Parathyroid adenoma (tissue), 2 donors: ENCODE data around the gene SALL2.
A peak's percentile ranks its signal among the peaks of the same experiment; 100 is the strongest.

ENCODE experiments used
- H2AFZ ChIP-seq: fragments of 300-600 bp; sonication (generic); one replicate; pipeline ENCODE4 v1.7.0; 2017; ENCODE audit warnings: antibody characterized with exemption, mild to moderate bottlenecking
- H3K27ac ChIP-seq: fragments of 300-600 bp; sonication (generic); one replicate; pipeline ENCODE4 v1.7.0; 2017
- H3K27me3 ChIP-seq: fragments of 300-600 bp; sonication (generic); one replicate; pipeline ENCODE4 v1.7.0; 2017; ENCODE audit warnings: low read length; ENCODE audit not compliant: control insufficient read depth, insufficient read depth
- H3K36me3 ChIP-seq: fragments of 300-600 bp; sonication (generic); one replicate; pipeline ENCODE4 v1.7.0; 2017; ENCODE audit warnings: low read length; ENCODE audit not compliant: control insufficient read depth, insufficient read depth
- H3K4me1 ChIP-seq: fragments of 300-600 bp; sonication (generic); one replicate; pipeline ENCODE4 v1.7.0; 2017; ENCODE audit warnings: control low read depth
- H3K4me2 ChIP-seq: fragments of 300-600 bp; sonication (generic); one replicate; pipeline ENCODE4 v1.7.0; 2017; ENCODE audit warnings: low read length
- H3K4me3 ChIP-seq: fragments of 300-600 bp; sonication (generic); one replicate; pipeline ENCODE4 v1.7.0; 2017; ENCODE audit warnings: low read depth, low read length
- H3K79me2 ChIP-seq: fragments of 300-600 bp; sonication (generic); one replicate; pipeline ENCODE4 v1.7.0; 2017; ENCODE audit warnings: control low read depth
- H3K9ac ChIP-seq: fragments of 300-600 bp; sonication (generic); one replicate; pipeline ENCODE4 v1.7.0; 2017; ENCODE audit warnings: mild to moderate bottlenecking
- H3K9me3 ChIP-seq: fragments of 300-600 bp; sonication (generic); one replicate; pipeline ENCODE4 v1.7.0; 2017; ENCODE audit warnings: low read length; ENCODE audit not compliant: control insufficient read depth
- TF ChIP-seq, protein P1 (sequence below): fragments of 300-600 bp; sonication (generic); IDR thresholded peaks from one replicate; pipeline ENCODE4 v1.7.0; 2017; ENCODE audit warnings: antibody characterized with exemption, mild to moderate bottlenecking
- donor health status: primary hyperparathyroidism.

SALL2 gene

DNA sequence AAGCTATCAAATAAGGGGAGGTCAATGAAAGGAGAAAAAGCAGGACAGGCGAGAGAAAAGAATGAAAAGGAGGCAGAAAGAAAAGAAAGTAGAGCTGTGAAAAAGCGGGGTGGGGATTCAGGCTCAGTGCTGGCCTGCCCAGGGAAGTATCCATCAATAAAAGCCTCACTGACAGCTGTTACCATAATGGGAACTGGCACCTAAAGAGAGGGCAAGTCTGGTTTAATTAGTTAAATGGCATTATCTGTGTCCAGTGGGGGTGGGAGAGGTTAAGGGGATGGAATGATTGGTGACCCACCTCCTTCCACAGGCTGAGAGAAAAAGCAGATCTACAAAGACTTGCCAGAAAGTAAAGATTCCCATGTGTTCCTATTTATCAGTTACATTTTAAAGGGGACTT is 7.4 kb downstream of the SALL2 start:
- Histone ChIP-seq H3K27ac (no peak overlapping the region), H3K4me2 (no peak overlapping the region), H3K9me3 (no peaks in the 10 kb centered on the region), H3K4me3 (no peak overlapping the region), H3K79me2 (no peaks in the 10 kb centered on the region), H2AFZ (no peak overlapping the region), H3K36me3 (no peaks in the 10 kb centered on the region), H3K27me3 (no peaks in the 10 kb centered on the region), H3K4me1 (no peaks in the 10 kb centered on the region), H3K9ac (no peak overlapping the region)
- TF ChIP-seq, protein P1, sequence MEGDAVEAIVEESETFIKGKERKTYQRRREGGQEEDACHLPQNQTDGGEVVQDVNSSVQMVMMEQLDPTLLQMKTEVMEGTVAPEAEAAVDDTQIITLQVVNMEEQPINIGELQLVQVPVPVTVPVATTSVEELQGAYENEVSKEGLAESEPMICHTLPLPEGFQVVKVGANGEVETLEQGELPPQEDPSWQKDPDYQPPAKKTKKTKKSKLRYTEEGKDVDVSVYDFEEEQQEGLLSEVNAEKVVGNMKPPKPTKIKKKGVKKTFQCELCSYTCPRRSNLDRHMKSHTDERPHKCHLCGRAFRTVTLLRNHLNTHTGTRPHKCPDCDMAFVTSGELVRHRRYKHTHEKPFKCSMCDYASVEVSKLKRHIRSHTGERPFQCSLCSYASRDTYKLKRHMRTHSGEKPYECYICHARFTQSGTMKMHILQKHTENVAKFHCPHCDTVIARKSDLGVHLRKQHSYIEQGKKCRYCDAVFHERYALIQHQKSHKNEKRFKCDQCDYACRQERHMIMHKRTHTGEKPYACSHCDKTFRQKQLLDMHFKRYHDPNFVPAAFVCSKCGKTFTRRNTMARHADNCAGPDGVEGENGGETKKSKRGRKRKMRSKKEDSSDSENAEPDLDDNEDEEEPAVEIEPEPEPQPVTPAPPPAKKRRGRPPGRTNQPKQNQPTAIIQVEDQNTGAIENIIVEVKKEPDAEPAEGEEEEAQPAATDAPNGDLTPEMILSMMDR: no peak

DNA sequence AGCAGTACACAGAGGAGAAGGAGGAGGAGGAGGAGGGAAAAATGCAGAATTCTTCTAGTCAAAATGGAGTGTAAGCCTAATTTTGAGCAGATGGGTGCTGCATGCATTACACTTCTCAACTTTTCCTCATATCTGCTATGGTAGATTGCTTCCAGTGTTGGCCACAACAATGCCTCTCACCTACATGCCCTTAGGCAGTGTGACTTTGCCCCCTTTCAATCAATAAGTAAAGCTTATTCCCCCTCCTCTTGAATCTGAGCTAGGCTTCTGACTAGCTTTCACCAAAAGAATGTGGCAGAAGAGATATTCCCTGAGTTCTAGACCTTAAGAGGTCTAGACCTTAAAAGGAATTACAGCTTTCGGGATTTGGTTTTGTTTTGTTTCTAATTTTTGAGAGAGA is 11.8 kb downstream of the SALL2 start:
- no peaks in the 10 kb centered on the region for H3K9me3 ChIP-seq
- H3K79me2 ChIP-seq: peaks cover 8% of the 10 kb centered on the region
- H3K27me3 ChIP-seq: no peaks in the 10 kb centered on the region
- peak overlapping the region; percentile 16 for H2AFZ ChIP-seq
- H3K4me3 ChIP-seq: no peak overlapping the region
- H3K36me3 ChIP-seq: no peaks in the 10 kb centered on the region
- TF ChIP-seq, protein P1: no peak
- H3K4me2 ChIP-seq: no peak overlapping the region
- H3K27ac ChIP-seq: no peak overlapping the region
- no peak overlapping the region for H3K9ac ChIP-seq
- H3K4me1 ChIP-seq: peaks cover 4% of the 10 kb centered on the region

DNA sequence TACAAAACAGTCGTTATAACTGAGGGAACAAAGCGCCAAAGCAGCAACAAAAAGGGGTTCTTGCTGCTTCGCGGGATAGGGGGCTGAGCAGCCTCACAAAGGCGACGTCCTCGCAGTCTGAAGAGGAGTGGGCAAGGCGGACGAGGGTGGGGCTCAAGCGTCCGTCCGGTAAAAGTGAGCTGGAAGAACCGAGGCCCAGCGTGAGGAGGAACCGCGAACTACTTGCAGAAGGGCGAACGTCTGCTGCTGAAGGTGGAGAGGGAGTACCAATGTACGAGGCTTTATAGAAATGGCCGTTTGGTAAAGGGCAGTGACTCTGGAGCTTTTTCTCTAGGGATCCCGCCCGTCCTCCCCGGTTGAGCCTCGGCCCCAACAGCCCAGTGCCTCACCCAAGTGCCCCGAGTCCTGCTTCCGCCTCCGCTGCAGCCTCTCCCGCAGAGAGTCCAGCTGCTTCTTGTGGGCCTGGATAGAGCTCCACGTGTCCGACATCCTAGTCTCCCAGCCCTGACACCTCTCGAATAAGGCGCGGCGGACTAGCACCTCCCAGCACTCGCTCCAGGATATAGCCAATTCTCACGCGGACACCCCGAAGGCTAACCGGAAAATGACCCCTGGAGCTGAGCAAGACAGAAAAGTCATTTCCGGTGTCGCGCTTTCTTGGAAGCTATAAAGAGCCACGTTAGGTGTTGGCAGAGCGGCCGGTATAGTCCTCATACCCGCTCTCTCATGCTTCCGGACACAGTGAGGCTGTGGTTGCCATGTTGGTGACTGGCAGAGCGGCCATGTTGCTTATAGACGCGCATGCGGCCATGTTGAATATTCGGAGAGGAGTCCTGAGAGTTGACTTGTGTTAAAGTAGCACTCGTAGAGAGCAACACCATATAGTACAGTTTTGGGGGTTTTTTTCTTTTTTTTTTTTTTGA is 15.2 kb downstream of the SALL2 start, which contains the start of gene METTL3:
Gene METTL3 (minus strand): TSS at position 606 of the 923 bp plus-strand sequence. CDS start 117 bp downstream, at position 489.
- H3K9me3 ChIP-seq: no peaks in the 10 kb centered on the region
- no peaks in the 10 kb centered on the region for H3K36me3 ChIP-seq
- peak within 1 kb of the TSS; percentile 79 for H2AFZ ChIP-seq
- H3K4me1 ChIP-seq: peaks cover 4% of the 10 kb centered on the region
- peak within 1 kb of the TSS; percentile 78 for H3K4me3 ChIP-seq
- H3K4me2 ChIP-seq: peak within 1 kb of the TSS; percentile 65
- no peaks in the 10 kb centered on the region for H3K27me3 ChIP-seq
- peak within 1 kb of the TSS; percentile 69 for H3K27ac ChIP-seq
- TF ChIP-seq, protein P1: no peak
- H3K9ac ChIP-seq: peak within 1 kb of the TSS; percentile 57
- peaks cover 32% of the 10 kb centered on the region for H3K79me2 ChIP-seq

DNA sequence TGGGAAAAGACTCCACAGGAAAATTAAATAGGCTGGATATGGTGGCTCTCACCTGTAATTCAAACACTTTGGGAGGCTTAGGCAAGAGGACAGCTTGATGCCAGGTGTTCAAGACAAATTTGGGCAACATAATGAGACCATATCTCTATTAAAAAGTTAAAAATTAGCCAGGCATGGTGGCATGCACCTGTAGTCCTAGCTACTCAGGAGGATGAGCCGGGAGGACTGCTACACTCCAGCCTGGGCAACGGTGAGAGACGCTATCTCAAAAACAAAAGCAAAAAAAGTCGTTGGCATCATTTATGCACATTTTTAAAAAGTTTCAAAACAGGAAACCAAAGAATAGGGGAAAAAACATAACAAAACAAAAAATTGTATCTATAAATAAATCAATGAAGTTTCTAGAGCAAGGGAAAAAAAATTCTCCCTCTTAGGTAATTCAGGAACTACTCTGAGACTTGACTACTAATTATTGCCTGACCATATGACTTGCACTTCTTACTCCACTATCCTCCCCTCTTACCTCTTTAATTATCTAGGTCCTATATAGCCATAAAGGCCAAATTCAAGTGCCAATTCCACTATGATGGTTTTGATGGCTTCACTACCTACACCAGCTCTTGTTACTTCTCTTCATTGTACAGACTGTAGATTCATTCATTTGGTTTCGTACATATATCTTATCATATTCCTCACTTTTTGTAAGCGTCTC is 16.6 kb downstream of the SALL2 start:
- Histone ChIP-seq H3K79me2 (peaks cover 32% of the 10 kb centered on the region), H3K9ac (no peak overlapping the region), H3K4me1 (peaks cover 4% of the 10 kb centered on the region), H3K36me3 (no peaks in the 10 kb centered on the region), H3K4me3 (peak overlapping the region; percentile 78), H3K27me3 (no peaks in the 10 kb centered on the region), H3K9me3 (no peaks in the 10 kb centered on the region), H3K27ac (no peak overlapping the region), H2AFZ (no peak overlapping the region), H3K4me2 (peak overlapping the region; percentile 65)
- TF ChIP-seq, protein P1: no peak
